ENCODE measurements around the gene BAHCC1. TPM values are rescaled to one million over a fixed set of nuclear protein-coding genes. Genes with fewer than 3 reads are reported as not detected.

The BAHCC1 gene
- polyA plus RNA-seq, 1 donor, result 10.8 TPM

DNA sequence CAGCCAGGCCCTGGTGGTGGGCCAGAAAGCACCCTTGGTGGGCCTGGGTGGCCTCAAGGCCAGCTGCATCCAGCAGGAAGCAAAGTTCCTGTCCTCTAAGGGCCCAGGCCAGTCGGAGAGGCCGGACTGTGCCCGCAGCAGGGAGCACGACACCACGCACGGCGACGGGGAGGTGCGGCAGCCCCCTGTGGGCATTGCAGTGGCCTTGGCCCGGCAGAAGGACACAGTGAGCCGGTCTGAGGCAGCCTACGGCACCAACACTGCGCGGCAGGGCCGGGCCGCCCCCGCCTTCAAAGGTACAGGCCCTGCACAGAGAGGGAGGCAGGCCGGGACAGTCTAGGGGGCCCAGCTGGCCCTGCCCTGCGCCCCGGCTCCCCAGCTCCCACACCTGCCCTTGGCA is 48.0 kb downstream of the BAHCC1 start:
- no peak for DNase-seq (ENCODE audit: low read depth)

DNA sequence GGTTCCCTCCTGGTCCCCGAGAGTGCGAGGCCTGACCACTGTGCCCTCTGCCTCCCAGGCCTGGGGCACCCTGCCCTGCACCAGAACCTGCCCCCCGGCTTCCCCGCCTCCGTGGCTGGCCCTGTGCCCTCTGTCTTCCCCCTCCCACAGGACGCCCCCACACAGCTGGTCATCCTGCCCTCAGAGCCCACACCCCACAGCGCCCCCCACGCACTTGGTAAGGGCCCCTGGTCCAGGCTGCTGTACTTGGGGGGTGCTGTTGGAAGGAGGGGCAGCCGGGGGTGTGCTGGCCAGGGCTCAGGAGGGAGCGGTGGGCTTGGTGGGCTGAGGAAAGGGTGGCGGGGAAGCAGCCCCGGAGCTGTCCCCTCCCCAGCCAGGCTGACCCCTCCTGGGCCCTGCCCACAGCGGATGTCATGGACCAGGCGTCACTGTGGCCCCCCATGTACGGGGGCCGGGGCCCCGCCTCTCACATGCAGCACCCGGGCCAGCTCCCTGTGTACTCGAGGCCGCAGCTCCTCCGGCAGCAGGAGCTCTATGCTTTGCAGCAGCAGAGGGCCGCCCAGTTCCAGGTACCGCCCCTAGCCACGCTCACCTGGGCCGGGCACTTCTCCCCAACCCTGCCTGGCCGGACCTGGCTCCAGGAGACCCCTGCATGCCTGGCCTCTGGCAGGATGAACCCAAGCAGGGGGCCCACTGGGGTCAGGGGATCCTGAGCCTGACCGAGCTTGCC is 49.5 kb downstream of the BAHCC1 start:
- DNase-seq (ENCODE audit: low read depth), result no peak

DNA sequence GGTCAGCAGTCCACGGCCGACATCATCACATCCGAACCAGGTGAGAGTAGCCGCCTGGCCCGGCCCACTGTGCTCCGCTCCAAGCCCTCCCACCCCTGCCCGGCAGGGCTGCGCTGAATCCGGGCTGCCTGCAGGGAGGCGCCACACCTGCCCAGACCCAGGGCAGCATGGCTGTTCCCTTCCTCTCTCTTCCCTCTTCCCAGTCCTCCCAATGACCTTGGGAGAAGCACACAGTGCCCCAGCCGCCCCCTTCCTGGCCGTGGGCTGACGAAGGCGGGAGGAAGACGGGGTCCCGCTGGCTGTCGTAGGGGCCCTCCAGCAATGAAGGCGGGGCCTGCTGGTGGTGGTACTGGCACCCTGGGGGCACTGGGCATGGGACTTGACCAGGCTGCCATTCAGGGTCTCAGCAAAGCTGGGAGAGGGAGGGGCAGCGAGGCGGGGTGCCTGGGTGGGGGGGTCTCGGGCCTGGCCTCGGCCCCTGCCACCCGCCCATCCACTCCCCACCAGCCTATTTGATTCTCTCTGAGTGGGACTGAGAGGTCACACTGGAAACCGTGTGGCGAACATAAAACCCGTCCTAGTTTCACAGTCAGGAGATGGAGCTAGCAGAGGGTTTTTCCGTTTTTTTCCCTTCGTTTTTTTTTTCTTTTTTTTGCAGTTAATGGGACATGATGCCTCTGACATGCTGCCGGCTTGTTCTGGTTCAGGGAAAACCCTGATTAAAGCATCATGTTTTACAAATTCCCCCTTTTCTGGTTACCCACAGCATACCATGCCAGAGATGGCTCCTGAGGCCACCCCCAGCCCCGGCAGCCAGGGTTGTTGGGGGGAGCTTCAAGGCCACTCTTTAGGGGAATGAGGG is 50.6 kb downstream of the BAHCC1 start:
- DNase-seq (ENCODE audit: low read depth), result no peak

DNA sequence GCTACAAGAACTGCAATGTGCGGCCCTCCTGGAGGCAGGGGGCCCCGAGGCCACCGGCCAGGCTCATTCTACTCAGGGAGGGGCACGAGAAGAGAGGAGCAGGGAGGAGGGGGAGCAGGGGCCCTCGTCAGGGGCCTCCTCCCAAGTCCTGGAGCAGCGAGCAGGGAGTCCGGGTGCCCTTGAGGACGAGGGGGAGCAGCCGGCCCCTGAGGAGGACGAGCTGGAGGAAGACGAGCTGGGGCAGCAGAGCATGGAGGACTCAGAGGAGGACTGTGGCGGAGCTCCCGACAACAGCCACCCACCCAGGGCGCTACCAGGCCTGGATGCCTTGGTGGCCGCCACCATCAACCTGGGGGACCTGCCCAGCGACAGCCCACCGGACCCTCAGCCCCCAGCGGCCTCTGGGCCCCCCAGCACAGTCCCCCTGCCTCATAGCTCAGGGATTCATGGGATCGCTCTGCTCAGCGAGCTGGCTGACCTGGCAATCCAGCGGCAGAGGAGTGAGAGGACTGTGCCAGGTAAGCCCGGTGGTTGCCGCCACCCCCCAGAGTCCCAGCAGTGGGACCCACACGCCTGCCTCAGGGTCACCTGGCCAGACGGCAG is 52.2 kb downstream of the BAHCC1 start:
- no peak for DNase-seq (ENCODE audit: low read depth)

DNA sequence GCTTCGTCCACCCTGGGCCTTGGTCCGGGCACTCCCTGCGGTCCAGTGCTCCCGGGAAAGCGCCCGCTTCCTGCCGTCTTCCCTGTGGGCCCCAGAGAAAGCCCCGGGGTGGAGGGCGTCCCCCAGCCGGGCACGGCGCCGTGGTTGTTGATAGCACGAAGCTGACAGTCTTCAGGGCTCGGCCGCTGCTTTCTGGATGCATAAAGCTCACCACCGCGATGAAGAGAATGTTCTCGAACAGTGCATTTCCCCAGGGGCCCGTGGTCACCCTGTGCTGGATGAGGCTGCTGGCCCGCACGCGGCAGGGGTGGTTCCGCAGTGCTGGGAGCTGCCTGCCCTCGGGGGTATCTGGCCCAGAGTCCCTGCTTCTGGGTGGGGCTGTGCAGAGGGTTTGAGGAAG is 53.2 kb downstream of the BAHCC1 start:
- no peak for DNase-seq (ENCODE audit: low read depth)

DNA sequence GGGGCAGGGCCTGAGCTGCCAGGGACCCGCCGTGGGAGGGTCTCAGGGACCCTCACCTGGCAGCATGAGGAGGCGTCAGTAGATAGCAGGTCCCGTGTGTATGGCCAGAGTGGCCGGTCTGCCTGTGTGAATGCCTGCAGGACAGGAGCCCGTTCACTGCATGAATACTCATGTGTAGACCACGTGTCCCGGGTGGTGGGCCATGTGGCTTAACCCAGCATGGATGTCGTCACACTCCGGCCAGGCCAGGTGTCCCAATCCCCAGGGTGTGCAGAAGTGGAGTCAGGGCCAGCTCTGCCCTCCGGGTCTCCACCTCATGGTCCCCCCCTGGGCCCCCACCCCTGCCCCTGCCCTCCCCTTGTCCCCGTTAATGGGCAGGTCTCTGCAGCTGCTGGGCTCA is 53.7 kb downstream of the BAHCC1 start:
- no peak for DNase-seq (ENCODE audit: low read depth)

DNA sequence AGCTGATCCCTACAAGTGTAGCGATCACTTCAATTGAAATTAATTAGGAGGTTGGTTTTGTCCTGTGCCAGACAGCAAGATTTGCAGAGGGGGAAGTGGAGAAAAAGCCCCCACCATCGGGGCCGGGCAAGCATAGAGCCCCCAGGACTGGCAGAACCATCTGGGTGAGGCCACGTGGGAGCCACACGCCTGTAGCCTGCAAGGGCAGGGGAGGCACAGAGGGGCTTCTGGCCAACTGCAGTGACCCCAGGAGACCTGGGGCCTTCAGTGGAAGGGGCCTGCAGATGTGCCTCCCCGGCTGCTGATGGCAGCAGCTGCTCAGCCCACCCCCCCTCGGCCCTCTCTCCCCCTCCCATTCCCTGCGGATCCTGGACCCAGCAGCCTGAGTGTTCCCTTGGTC is 54.1 kb downstream of the BAHCC1 start:
- DNase-seq (ENCODE audit: low read depth), result no peak

DNA sequence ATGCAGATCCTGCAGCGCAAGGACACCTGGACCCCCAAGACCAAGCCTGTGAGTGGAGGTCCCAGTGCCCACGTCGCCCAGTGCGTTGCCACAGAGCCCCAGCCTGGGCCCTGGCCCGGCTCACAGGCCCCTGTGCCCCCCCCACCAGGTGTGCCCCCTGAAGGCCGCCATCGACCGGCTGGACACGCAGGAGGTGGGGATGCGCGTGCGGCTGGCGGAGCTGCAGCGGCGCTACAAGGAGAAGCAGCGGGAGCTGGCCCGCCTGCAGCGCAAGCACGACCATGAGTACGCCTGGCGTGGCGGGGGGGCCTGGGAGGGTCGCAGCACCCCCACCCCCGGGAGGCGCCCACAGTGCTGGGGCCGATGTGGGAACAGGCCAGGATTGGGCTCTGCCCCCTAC is 56.6 kb downstream of the BAHCC1 start:
- DNase-seq (ENCODE audit: low read depth), result no peak

DNA sequence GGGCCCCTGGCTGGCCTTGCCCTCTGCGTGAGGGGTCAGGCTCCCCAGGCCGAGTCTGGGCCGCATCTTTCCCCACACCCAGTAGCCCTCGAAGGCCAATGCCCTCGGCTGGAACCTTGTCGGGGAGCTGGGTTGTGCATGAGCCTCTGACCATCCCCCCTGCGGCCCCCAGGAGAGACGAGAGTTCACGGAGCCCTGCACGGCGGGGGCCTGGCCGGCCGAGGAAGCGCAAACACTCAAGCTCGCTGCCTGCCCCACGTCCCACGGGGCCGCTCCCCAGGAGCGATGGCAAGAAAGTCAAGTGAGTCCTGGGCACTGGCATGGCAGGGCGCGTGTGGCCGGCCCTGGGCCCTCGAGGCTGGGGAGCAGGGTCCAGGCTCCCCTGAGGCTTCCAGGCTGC is 57.3 kb downstream of the BAHCC1 start:
- DNase-seq (ENCODE audit: low read depth), result no peak

DNA sequence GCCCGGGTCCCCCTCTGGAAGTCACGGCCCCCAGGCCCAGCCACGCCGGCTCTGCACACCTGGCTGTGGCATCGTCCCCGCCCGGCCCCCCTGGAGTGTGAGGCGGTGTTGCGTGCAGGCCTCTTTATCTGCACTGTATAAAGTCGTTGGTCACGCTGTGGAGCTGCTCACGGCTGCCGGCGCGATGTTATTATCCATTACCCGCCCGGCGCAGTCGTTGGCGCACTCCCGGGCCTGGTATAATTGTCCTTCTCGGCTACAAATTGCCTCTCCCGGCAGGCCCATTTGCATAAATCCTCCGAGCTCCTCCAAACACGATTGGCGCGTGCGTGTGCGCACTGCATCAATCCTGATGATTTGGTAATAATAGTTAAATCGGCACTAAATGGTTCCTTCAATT is 57.8 kb downstream of the BAHCC1 start:
- DNase-seq (ENCODE audit: low read depth), result no peak

DNA sequence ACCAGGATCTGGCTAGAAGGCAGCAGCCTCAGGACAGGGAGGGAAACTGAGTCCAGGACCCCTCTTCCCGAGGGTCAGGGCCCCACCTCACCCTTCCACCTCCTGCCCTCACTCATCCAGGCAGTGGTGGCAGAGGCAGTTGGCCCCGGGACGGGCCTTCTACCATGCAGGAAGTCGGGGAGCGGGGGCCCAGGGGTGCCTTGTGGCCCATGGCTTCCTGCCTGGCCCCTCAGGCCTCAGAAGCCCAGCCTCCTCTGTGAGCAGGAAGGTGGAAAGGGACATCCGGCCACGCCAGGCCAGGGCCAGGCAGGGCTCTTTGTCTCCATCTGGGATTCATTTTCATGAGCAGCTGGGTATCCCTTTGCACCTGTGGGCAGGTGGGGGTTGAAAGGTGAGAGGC is 58.5 kb downstream of the BAHCC1 start:
- no peak for DNase-seq (ENCODE audit: low read depth)

DNA sequence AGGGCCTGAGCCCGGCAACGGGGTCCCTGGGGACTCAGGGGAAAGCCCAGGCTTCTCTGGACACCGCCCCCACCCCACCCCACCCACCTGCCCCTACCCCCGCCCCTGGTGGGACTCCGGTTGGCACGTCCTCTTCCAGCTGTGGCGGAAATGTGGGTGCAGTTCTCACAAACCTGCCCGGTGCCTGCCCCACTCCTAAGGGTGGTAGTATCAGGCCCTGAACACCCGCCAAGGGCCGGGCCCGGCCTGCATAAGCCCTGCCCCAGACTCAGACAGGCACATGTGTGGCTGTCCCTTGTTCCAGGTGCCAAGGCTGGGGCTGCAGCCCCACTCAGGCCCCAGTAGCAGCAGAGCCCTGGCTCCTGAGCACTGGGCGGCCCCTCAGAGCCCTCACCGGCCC is 59.2 kb downstream of the BAHCC1 start:
- DNase-seq (ENCODE audit: low read depth), result no peak

DNA sequence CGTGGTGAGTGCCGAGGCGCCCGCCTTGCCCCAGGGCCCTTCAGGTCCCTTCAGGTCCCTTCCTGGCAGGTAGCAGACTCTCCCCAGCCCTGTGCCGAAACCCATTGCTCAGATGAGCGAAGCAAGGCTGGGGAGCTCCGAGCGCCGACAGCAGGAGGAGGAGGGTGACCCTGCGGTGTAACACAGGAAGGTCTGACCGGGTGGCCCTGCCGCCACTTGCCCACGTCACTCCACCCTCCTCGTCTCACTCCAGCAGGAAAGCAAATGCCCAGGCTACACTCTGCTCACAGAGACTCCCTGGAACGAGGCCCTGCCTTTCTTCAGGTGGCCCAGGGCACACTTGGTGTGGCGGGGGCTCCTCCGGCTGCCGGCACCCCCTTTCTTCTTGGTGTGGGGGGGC is 60.1 kb downstream of the BAHCC1 start:
- no peak for DNase-seq (ENCODE audit: low read depth)

DNA sequence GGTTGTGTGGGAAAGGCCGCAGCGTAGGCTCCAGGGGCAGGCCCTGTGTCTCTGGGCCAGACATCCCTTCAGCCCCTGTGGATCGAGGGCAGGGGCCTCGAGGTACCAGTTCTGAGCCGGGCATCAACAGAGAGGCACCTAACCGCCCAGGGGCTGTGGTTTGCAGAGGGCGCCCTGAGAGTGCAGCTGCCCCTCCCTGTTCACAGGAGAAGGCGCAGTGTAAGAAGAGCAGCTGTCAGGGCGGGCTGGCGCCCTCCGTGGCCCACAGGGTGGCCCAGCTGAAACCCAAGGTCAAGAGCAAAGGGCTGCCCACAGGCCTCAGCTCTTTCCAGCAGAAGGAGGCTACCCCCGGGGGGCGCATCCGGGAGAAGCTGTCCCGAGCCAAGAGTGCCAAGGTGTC is 60.8 kb downstream of the BAHCC1 start:
- no peak for DNase-seq (ENCODE audit: low read depth)

DNA sequence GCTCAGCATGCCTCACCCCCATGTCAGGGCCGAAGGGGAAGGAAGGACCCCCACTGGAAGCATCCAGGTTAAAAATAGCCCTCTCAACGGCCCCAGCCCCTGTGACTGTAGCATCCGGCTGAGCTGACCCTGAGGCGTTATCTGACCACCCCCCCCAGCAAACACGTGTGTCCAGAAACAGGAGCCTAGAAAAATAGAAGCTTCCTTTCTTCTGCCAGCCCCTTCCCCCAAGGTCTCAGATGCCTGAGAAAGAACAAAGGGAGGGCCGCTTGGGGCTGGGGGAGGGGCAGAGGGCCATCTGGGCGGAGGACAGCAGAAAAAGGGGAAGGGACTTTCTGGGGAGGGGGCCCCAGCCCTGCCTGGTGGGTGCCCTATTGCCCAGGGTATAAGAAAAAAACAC is 61.5 kb downstream of the BAHCC1 start:
- DNase-seq (ENCODE audit: low read depth), result no peak

DNA sequence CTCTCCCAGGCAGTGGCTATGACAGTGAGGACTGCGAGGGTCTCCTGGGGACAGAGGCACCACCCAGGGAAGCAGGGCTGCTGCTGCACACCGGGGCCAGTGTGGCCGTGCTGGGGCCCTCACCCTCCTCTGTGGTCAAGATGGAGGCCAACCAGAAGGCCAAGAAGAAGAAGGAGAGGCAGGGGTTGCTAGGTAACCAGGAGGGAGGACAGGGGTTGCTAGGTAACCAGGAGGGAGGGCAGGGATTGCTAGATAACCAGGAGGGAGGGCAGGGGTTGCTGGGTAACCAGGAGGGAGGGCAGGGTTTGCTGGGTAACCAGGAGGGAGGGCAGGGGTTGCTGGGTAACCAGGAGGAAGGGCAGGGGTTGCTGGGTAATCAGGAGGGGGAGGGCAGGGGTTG is 62.1 kb downstream of the BAHCC1 start:
- DNase-seq (ENCODE audit: low read depth), result no peak

DNA sequence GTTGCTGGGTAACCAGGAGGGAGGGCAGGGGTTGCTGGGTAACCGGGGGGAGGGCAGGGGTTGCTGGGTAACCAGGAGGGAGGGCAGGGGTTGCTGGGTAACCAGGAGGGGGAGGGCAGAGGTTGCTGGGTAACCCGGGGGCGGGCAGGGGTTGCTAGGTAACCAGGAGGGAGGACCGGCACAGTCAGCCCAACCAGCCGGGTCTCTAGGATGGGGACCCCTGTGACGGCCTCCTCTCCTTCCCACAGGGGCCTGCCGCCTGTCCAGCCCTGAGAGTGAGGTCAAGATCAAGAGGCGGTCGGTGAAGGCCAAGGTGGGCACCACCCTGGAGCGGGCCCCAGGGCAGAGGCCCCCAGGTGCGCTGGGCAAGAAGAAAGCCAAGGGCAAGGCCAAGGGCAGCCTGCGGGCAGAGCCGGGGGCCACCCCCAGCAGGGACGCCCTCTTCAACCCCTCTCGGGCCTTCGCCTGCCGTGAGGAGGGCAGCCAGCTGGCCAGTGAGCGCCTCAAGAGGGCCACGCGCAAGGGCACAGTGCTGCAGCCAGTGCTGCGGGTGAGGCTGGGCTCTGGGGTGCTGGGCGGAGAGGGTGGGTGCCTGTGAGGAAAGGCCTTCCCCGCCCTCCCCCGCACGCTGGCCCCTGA is 62.8 kb downstream of the BAHCC1 start:
- DNase-seq (ENCODE audit: low read depth), result no peak

DNA sequence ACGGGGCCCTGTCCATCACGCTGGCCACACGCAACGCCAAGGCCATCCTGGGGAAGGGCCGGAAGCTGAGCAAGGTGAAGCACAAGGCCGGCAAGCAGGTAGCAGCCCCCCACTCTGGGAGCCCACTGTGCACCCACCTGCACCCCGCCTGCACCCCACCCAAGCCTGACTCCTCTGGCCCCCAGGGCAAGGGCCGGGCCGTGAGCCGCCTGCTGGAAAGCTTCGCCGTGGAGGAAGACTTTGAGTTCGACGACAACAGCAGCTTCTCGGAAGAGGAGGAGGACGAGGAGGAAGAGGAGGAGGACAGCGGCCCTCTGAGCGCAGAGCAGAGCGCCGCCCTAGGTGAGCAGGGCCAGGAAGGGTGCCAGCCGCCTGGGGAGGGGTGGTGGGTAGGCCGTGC is 63.4 kb downstream of the BAHCC1 start:
- no peak for DNase-seq (ENCODE audit: low read depth)

DNA sequence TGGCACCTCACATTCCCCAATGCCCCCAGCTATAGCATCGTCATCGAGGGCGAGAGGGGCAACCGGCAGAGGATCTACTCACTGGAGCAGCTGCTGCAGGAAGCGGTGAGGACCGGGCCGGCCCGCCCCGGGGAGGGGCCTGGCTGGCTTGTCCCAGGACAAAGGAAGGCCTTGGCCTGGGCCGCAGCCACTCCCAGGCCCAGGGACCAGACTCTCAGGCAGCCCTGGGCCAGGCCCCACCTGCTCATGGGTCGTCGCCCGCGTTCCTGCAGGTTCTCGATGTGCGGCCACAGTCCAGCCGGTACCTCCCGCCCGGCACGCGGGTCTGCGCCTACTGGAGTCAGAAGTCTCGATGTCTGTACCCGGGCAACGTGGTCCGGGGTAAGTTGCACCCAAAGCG is 64.0 kb downstream of the BAHCC1 start:
- no peak for DNase-seq (ENCODE audit: low read depth)

DNA sequence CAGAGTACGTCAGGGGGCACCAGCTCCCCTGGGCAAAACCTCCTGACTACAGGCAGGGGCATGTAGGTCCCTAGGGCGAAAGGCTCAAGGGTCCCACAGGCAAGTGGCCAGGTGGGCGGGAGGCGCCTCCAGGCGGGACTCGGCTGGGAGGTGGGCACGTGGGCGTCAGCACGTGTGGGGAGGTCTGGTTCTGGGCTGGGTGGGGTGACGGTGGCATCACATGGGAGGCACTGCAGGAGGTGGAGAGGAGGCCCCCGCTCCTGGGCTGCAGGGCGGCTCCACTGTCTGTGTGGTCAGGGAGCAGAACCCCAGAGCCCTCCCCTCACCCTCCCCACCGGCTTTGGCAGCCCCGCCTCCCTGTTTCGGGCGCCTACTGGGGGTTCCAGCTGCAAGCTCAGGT is 64.6 kb downstream of the BAHCC1 start:
- DNase-seq (ENCODE audit: low read depth), result no peak

DNA sequence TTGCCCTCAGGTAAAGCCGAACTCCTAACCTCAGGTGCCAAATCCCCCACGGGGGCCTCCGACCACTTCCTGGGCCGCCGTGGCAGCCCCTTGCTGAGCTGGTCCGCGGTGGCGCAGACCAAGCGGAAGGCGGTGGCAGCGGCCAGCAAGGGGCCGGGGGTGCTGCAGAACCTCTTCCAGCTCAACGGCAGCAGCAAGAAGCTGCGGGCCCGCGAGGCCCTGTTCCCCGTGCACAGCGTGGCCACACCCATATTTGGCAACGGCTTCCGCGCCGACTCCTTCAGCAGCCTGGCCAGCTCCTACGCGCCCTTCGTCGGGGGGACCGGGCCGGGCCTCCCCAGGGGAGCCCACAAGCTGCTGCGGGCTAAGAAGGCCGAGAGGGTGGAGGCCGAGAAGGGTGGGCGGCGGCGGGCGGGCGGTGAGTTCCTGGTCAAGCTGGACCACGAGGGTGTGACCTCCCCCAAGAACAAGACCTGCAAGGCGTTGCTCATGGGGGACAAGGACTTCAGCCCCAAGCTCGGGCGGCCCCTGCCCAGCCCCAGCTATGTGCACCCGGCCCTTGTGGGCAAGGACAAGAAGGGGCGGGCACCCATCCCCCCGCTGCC is 65.7 kb downstream of the BAHCC1 start:
- DNase-seq (ENCODE audit: low read depth), result no peak
